Measurements from ENCODE around the gene ATF7IP2.
"Not testable (repeated sequence)": the region's sequence is repeated elsewhere in the genome, so short reads cannot be mapped to it uniquely, and the experiment has no call there.

Gene ATF7IP2

GRCh38 chr16:10385725-10386516, at the start of gene ATF7IP2:
TSS of gene ATF7IP2 (plus strand) at chr16:10386061. CDS start at chr16:10430621, 44,560 bp downstream.
- peak within 1 kb of the TSS; percentile 75 for H3K4me3 ChIP-seq (ENCODE audit: low read depth, low read length)
- peak; percentile 41 for DNase-seq (ENCODE audit: low read depth, low spot score)
- no peak for TF ChIP-seq CTCF (IDR thresholded peaks at IDR 0.05; ENCODE audit: insufficient read depth, low read length, missing control alignments)
- ChIA-PET POLR2A (no interaction called here), CTCF (interaction anchor here (1.0 kb wide), 1 partner anchor 123 kb away, joined by 3 read pairs; no protein-coding TSS in a partner anchor)

GRCh38 chr16:10338426-10338825, 47.4 kb upstream of the ATF7IP2 start:
- CTCF ChIA-PET: no interaction called here
- POLR2A ChIA-PET: no interaction called here
- DNase-seq (ENCODE audit: low read depth, low spot score): no peak
- TF ChIP-seq CTCF (IDR thresholded peaks at IDR 0.05; ENCODE audit: insufficient read depth, low read length, missing control alignments): no peak
- no peak overlapping the region for H3K4me3 ChIP-seq (ENCODE audit: low read depth, low read length)

GRCh38 chr16:10339777-10340732, 45.8 kb upstream of the ATF7IP2 start:
- CTCF ChIA-PET: no interaction called here
- no peak for DNase-seq (ENCODE audit: low read depth, low spot score)
- no peak for TF ChIP-seq CTCF (IDR thresholded peaks at IDR 0.05; ENCODE audit: insufficient read depth, low read length, missing control alignments)

GRCh38 chr16:10343124-10343760, 42.6 kb upstream of the ATF7IP2 start:
- H3K4me3 ChIP-seq (ENCODE audit: low read depth, low read length): no peak overlapping the region
- POLR2A ChIA-PET: no interaction called here
- CTCF ChIA-PET: no interaction called here
- no peak for TF ChIP-seq CTCF (IDR thresholded peaks at IDR 0.05; ENCODE audit: insufficient read depth, low read length, missing control alignments)
- DNase-seq (ENCODE audit: low read depth, low spot score): no peak

More at GRCh38 chr16:10339777-10340732, 45.8 kb upstream of the ATF7IP2 start:
- no peak overlapping the region for H3K4me3 ChIP-seq (ENCODE audit: low read depth, low read length)
- POLR2A ChIA-PET: no interaction called here

- DNase-seq (ENCODE audit: low read depth, low spot score); POLR2A ChIA-PET; CTCF ChIA-PET; H3K4me3 ChIP-seq (ENCODE audit: low read depth, low read length): not testable (repeated sequence)
Measured at GRCh38 chr16:10344699-10345098, 41.2 kb upstream of the ATF7IP2 start.

GRCh38 chr16:10345629-10346028, 40.2 kb upstream of the ATF7IP2 start:
- CTCF ChIA-PET: no interaction called here

More at GRCh38 chr16:10345629-10346028, 40.2 kb upstream of the ATF7IP2 start:
- DNase-seq (ENCODE audit: low read depth, low spot score): no peak
- no peak for TF ChIP-seq CTCF (IDR thresholded peaks at IDR 0.05; ENCODE audit: insufficient read depth, low read length, missing control alignments)
- POLR2A ChIA-PET: no interaction called here
- no peak overlapping the region for H3K4me3 ChIP-seq (ENCODE audit: low read depth, low read length)

Data from AG04449 (cell line).